Liver (tissue), 9 donors: ENCODE results near the gene MYO15B. TPM values are rescaled to one million over a fixed set of nuclear protein-coding genes. Genes with fewer than 3 reads are reported as not detected.
"Not testable (repeated sequence)": the region's sequence is repeated elsewhere in the genome, so short reads cannot be mapped to it uniquely, and the experiment has no call there.

Experiments used
- DNase-seq: peaks from one replicate; pipeline ENCODE4 v3.0.0-alpha.2; 2017; ENCODE audit warnings: low spot score
- H3K27ac ChIP-seq, 2 donors: one replicate each; pipeline ENCODE4 v1.7.0; 2013; ENCODE audit warnings: inconsistent platforms in 2 of 2, low read length in 2 of 2, control low read depth in 1 of 2, low read depth in 1 of 2, mild to moderate bottlenecking in 1 of 2
- H3K27me3 ChIP-seq, 4 donors: one replicate each; pipeline versions ENCODE4 v1.6.1 to v1.7.0; 2013; ENCODE audit warnings: low read length in 3 of 4, inconsistent platforms in 1 of 4, mild to moderate bottlenecking in 1 of 4, moderate library complexity in 1 of 4; ENCODE audit not compliant: control insufficient read depth in 4 of 4, insufficient read depth in 4 of 4
- H3K36me3 ChIP-seq, 4 donors: one replicate each; pipeline versions ENCODE4 v1.6.1 to v1.7.0; 2013; ENCODE audit warnings: low read length in 3 of 4, mild to moderate bottlenecking in 3 of 4, low read depth in 1 of 4, moderate library complexity in 1 of 4; ENCODE audit not compliant: control insufficient read depth in 4 of 4, insufficient read depth in 3 of 4
- H3K4me1 ChIP-seq, 4 donors: one replicate each; pipeline versions ENCODE4 v1.6.1 to v1.7.0; 2013; ENCODE audit warnings: low read length in 3 of 4, mild to moderate bottlenecking in 3 of 4, moderate library complexity in 1 of 4; ENCODE audit not compliant: control insufficient read depth in 4 of 4, insufficient read depth in 4 of 4
- H3K4me3 ChIP-seq, 3 donors: one replicate each; pipeline versions ENCODE4 v1.6.1 to v1.7.0; 2013; ENCODE audit warnings: low read length in 3 of 3, control low read depth in 1 of 3, low read depth in 1 of 3, mild to moderate bottlenecking in 1 of 3
- H3K9ac ChIP-seq, 2 donors: one replicate each; pipeline ENCODE4 v1.7.0; 2013; ENCODE audit warnings: low read length in 2 of 2, mild to moderate bottlenecking in 2 of 2, moderate library complexity in 2 of 2, control low read depth in 1 of 2, low read depth in 1 of 2
- H3K9me3 ChIP-seq, 4 donors: one replicate each; pipeline versions ENCODE4 v1.6.1 to v1.7.0; 2013; ENCODE audit warnings: low read length in 3 of 4; ENCODE audit not compliant: control insufficient read depth in 4 of 4
- EGR1 ChIP-seq, 2 donors: IDR thresholded peaks; 2 replicates each; pipeline ENCODE4 v1.6.1; 2016 to 2018; ENCODE audit warnings: antibody characterized with exemption in 2 of 2, low read depth in 2 of 2
- FOXA1 ChIP-seq: IDR thresholded peaks from 2 replicates; pipeline ENCODE4 v1.6.1; 2016; ENCODE audit warnings: antibody characterized with exemption
- GABPA ChIP-seq, 2 donors: IDR thresholded peaks in 1 of 2; conservative IDR thresholded peaks in 1 of 2; 2 replicates each; pipeline ENCODE4 v1.6.1; 2016; ENCODE audit warnings: antibody characterized with exemption in 2 of 2, mild to moderate bottlenecking in 1 of 2, moderate library complexity in 1 of 2
- HNF4A ChIP-seq, 2 donors: conservative IDR thresholded peaks; 2 replicates each; pipeline ENCODE4 v1.6.1; 2016; ENCODE audit warnings: antibody characterized with exemption in 2 of 2, mild to moderate bottlenecking in 2 of 2
- HNF4G ChIP-seq: IDR thresholded peaks from 2 replicates; pipeline ENCODE4 v1.6.1; 2016; ENCODE audit warnings: antibody characterized with exemption
- JUND ChIP-seq, 2 donors: IDR thresholded peaks; 2 replicates each; pipeline ENCODE4 v1.6.1; 2016; ENCODE audit warnings: antibody characterized with exemption in 2 of 2
- RAD21 ChIP-seq, 2 donors: IDR thresholded peaks; 2 replicates each; pipeline ENCODE4 v1.6.1; 2016; ENCODE audit warnings: antibody characterized with exemption in 2 of 2, mild to moderate bottlenecking in 2 of 2
- RXRA ChIP-seq, 2 donors: IDR thresholded peaks; 2 replicates each; pipeline ENCODE4 v1.6.1; 2017 to 2018; ENCODE audit warnings: antibody characterized with exemption in 2 of 2, mild to moderate bottlenecking in 1 of 2
- SP1 ChIP-seq: IDR thresholded peaks from 2 replicates; pipeline ENCODE4 v1.6.1; 2018; ENCODE audit warnings: antibody characterized with exemption, mild to moderate bottlenecking
- TAF1 ChIP-seq: conservative IDR thresholded peaks from 2 replicates; pipeline ENCODE4 v1.6.1; 2016; ENCODE audit warnings: antibody characterized with exemption, mild to moderate bottlenecking
- YY1 ChIP-seq: IDR thresholded peaks from 2 replicates; pipeline ENCODE4 v1.6.1; 2016; ENCODE audit warnings: antibody characterized with exemption, mild to moderate bottlenecking
- WGBS: extraction: QIAGEN DNeasy Blood & Tissue Kit; methylation state at CpG from one replicate; pipeline ENCODE4 v1.1.7; 2013; 5-methylcytosine and 5-hydroxymethylcytosine counted together
- polyA plus RNA-seq, 2 donors: library from polyadenylated mRNA; stranded (reverse) in 1 of 2; unstranded in 1 of 2; fragments of 200-250 nt in 1 of 2; fragments of >200 nt in 1 of 2; fragmentation: Nextera tagmentation in 1 of 2; extraction: Ambion mirVana in 1 of 2; gene quantifications; one replicate each; pipeline versions ENCODE4 v1.2.1 to v1.2.3, GENCODE V29; 2013 to 2015
- total RNA-seq, 2 donors: library from RNA; depleted of rRNA; stranded (reverse); fragments of >200 nt; gene quantifications; one replicate each; pipeline ENCODE4 v1.2.3, GENCODE V29; 2014
- TF ChIP-seq, protein P1 (sequence below): IDR thresholded peaks from 2 replicates; pipeline ENCODE4 v1.6.1; 2016; ENCODE audit warnings: antibody characterized with exemption, mild to moderate bottlenecking
- TF ChIP-seq, protein P2 (sequence below): IDR thresholded peaks from 2 replicates; pipeline ENCODE4 v1.6.1; 2016; ENCODE audit warnings: antibody characterized with exemption
- TF ChIP-seq, protein P3 (sequence below): IDR thresholded peaks from 2 replicates; pipeline ENCODE4 v1.6.1; 2016; ENCODE audit warnings: antibody characterized with exemption
- TF ChIP-seq, protein P4 (sequence below): IDR thresholded peaks from 2 replicates; pipeline ENCODE4 v1.6.1; 2016; ENCODE audit warnings: antibody characterized with exemption
- donor health status: healthy.
- donor health status: healthy.
- donor health status: healthy.
- donor health status: healthy.
- donor health status: healthy.

MYO15B gene
- total and polyA plus RNA-seq, 4 donors = 13.3 to 34.4 (median 18.0) TPM

DNA sequence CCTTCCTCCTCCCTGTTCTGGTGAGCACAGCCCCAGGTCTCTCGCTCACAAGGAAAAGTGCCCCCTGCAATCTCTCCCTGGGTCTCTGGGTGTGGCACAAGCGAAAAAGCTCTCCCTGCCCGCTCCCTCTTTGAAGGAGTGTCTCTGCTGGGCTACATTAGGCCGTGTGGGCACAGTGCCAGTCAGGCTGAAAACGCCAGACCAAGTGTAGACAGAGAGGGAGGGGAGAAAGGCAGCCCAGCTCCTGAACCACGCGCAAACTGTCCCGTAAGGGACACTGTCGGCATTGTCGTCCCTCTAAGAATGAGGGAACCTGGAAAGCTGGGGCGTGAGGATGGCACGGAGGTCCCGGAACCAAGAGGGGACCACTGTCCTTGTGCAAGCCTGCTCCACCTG lies 49.5 kb downstream of the MYO15B start (continued):
- TF ChIP-seq, protein P1, sequence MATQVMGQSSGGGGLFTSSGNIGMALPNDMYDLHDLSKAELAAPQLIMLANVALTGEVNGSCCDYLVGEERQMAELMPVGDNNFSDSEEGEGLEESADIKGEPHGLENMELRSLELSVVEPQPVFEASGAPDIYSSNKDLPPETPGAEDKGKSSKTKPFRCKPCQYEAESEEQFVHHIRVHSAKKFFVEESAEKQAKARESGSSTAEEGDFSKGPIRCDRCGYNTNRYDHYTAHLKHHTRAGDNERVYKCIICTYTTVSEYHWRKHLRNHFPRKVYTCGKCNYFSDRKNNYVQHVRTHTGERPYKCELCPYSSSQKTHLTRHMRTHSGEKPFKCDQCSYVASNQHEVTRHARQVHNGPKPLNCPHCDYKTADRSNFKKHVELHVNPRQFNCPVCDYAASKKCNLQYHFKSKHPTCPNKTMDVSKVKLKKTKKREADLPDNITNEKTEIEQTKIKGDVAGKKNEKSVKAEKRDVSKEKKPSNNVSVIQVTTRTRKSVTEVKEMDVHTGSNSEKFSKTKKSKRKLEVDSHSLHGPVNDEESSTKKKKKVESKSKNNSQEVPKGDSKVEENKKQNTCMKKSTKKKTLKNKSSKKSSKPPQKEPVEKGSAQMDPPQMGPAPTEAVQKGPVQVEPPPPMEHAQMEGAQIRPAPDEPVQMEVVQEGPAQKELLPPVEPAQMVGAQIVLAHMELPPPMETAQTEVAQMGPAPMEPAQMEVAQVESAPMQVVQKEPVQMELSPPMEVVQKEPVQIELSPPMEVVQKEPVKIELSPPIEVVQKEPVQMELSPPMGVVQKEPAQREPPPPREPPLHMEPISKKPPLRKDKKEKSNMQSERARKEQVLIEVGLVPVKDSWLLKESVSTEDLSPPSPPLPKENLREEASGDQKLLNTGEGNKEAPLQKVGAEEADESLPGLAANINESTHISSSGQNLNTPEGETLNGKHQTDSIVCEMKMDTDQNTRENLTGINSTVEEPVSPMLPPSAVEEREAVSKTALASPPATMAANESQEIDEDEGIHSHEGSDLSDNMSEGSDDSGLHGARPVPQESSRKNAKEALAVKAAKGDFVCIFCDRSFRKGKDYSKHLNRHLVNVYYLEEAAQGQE = no peak
- no peak for TF ChIP-seq GABPA (IDR thresholded peaks at IDR 0.05 in 1 of 2, conservative IDR thresholded peaks at IDR 0.05 in 1 of 2)
- TF ChIP-seq RXRA (IDR thresholded peaks at IDR 0.05) = no peak
- TF ChIP-seq RAD21 (IDR thresholded peaks at IDR 0.05) = no peak
- no peak for TF ChIP-seq JUND (IDR thresholded peaks at IDR 0.05)
- TF ChIP-seq HNF4A (conservative IDR thresholded peaks at IDR 0.05) = no peak

DNA sequence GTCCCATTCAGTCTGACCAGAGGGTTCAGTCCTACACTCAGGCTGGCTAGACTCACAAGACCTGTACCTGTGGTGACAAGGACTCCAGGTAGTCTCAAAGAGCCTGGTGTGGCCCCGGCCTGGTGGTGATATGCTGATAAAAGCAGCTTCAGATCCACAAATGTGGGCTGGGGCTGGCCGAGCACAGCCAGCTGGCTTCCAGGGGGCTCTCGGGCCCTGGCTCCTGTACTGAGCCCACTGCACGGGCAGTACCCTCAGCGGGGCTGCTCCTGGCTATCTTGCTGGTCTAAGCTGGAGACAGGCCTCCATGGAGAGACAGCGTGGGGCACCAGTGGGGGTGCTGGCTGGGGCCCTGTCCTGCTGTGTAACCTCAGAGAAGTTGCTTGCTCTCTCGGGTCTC lies 50.0 kb downstream of the MYO15B start:
- no peaks in the 10 kb centered on the region for H3K9me3 ChIP-seq
- WGBS = 98% methylated on average over 7 of the region's 7 CpGs
- no peak for TF ChIP-seq EGR1 (IDR thresholded peaks at IDR 0.05; ENCODE audit: low read depth in 2 of 2)
- H3K4me1 ChIP-seq = peaks cover 8 to 22% (median 16%) of the 10 kb centered on the region in 4 donors
- H3K9ac ChIP-seq = no peak overlapping the region
- no peaks in the 10 kb centered on the region for H3K27me3 ChIP-seq
- H3K36me3 ChIP-seq = peaks cover 0 to 9% (median 3%) of the 10 kb centered on the region in 4 donors
- H3K4me3 ChIP-seq = no peak overlapping the region
- H3K27ac ChIP-seq = no peak overlapping the region
- DNase-seq = no peak

DNA sequence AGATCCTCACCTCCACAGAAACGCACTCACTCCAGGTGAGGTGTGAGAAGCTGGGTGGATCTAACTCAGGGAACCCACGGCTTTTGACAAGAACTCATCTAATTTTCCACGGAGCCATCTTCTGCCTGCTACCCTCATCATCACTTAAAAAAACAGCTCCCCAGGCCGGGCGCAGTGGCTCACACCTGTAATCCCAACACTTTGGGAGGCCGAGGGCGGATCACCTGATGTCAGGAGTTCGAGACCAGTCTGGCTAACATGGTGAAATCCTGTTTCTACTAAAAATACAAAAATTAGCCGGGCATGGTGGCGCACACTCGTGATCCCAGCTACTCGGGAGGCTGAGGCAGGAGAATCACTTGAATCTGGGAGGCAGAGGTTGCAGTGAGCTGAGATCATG lies 50.4 kb downstream of the MYO15B start:
- DNase-seq, H3K9me3 ChIP-seq, H3K9ac ChIP-seq, H3K27me3 ChIP-seq, H3K27ac ChIP-seq, H3K4me3 ChIP-seq, H3K36me3 ChIP-seq: not testable (repeated sequence)
- H3K4me1 ChIP-seq = peaks cover 8 to 17% (median 14%) of the 10 kb centered on the region in 4 donors
- 95% methylated on average over 12 of the region's 12 CpGs for WGBS

DNA sequence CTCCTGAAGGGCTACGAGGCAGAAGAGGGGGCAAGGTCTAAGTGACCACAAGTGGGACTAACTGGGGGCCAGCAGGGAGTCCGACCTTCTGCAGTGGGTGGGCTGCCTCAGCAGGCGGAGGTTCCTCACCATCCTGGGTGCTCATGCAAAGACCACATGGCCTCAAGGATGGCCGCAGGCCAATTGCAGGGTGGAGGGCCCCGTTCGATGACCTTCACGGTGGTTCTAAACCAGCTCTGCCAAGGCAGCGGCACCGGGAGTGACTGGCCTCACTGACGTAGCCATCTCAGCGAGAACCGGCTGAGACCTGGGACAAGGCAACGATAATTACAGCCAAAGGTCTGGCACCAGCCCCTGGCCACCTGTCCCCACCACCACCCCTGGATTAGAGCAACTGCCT lies 51.3 kb downstream of the MYO15B start:
- H3K36me3 ChIP-seq = peaks cover 0 to 9% (median 3%) of the 10 kb centered on the region in 4 donors
- DNase-seq = no peak
- H3K27me3 ChIP-seq = no peaks in the 10 kb centered on the region
- no peak overlapping the region for H3K27ac ChIP-seq
- H3K4me1 ChIP-seq = peaks cover 5 to 9% (median 6%) of the 10 kb centered on the region in 4 donors
- no peak overlapping the region for H3K4me3 ChIP-seq
- no peak overlapping the region for H3K9ac ChIP-seq
- no peaks in the 10 kb centered on the region for H3K9me3 ChIP-seq
- WGBS = 96% methylated on average over 13 of the region's 13 CpGs
- TF ChIP-seq RAD21 (IDR thresholded peaks at IDR 0.05) (no peak), JUND (IDR thresholded peaks at IDR 0.05) (no peak), FOXA1 (no peak), SP1 (no peak), HNF4G (no peak), EGR1 (IDR thresholded peaks at IDR 0.05; ENCODE audit: low read depth in 2 of 2) (no peak), RXRA (IDR thresholded peaks at IDR 0.05) (no peak), YY1 (no peak), GABPA (IDR thresholded peaks at IDR 0.05 in 1 of 2, conservative IDR thresholded peaks at IDR 0.05 in 1 of 2) (no peak), TAF1 (no peak)
- TF ChIP-seq, protein P2, sequence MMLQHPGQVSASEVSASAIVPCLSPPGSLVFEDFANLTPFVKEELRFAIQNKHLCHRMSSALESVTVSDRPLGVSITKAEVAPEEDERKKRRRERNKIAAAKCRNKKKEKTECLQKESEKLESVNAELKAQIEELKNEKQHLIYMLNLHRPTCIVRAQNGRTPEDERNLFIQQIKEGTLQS = no peak
- TF ChIP-seq, protein P1 = no peak
- TF ChIP-seq, protein P3, sequence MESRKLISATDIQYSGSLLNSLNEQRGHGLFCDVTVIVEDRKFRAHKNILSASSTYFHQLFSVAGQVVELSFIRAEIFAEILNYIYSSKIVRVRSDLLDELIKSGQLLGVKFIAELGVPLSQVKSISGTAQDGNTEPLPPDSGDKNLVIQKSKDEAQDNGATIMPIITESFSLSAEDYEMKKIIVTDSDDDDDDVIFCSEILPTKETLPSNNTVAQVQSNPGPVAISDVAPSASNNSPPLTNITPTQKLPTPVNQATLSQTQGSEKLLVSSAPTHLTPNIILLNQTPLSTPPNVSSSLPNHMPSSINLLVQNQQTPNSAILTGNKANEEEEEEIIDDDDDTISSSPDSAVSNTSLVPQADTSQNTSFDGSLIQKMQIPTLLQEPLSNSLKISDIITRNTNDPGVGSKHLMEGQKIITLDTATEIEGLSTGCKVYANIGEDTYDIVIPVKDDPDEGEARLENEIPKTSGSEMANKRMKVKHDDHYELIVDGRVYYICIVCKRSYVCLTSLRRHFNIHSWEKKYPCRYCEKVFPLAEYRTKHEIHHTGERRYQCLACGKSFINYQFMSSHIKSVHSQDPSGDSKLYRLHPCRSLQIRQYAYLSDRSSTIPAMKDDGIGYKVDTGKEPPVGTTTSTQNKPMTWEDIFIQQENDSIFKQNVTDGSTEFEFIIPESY = no peak
- TF ChIP-seq, protein P4, sequence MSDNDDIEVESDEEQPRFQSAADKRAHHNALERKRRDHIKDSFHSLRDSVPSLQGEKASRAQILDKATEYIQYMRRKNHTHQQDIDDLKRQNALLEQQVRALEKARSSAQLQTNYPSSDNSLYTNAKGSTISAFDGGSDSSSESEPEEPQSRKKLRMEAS = no peak
